ENCODE measurements around the gene SMAD6. TPM values are rescaled to one million over a fixed set of nuclear protein-coding genes. Genes with fewer than 3 reads are reported as not detected.

Gene SMAD6
- polyA plus RNA-seq, 1 of the 3 experiments (the other 2 are of a cell fraction) = 4.5 TPM

- TF ChIP-seq ELF1 (IDR thresholded peaks at IDR 0.05) (no peak), EP300 (IDR thresholded peaks at IDR 0.05; ENCODE audit: borderline replicate concordance in 1 of 2, low read depth in 1 of 2, low read length in 1 of 2) (no peak), MXI1 (IDR thresholded peaks at IDR 0.05; ENCODE audit: low read depth, low read length) (no peak), JUND (IDR thresholded peaks at IDR 0.05) (no peak), TAF1 (IDR thresholded peaks at IDR 0.05; ENCODE audit: borderline replicate concordance, low read depth, low read length) (no peak), TEAD4 (IDR thresholded peaks at IDR 0.05; ENCODE audit: borderline replicate concordance, insufficient read depth) (no peak), YY1 (IDR thresholded peaks at IDR 0.05; ENCODE audit: low read depth) (no peak)
Observed at GRCh38 chr15:66743204-66743603, 41.2 kb downstream of the SMAD6 start (continued).

GRCh38 chr15:66743703-66744536 is 41.9 kb downstream of the SMAD6 start:
- Histone ChIP-seq H2AFZ (ENCODE audit: low read depth) (no peak overlapping the region), H3K79me2 (ENCODE audit: insufficient read depth) (peaks cover 99% of the 10 kb centered on the region), H3K9me2 (no peaks in the 10 kb centered on the region), H3K4me2 (no peak overlapping the region), H3F3A (replicated peaks; ENCODE audit: insufficient read depth) (peaks cover 30% of the 10 kb centered on the region), H3K27me3 (ENCODE audit: insufficient read depth) (no peaks in the 10 kb centered on the region), H3K9ac (no peak overlapping the region), H4K20me1 (ENCODE audit: insufficient read depth) (peaks cover 81% of the 10 kb centered on the region), H3K27ac (ENCODE audit: low read depth in 2 of 2, low read length in 1 of 2) (no peak overlapping the region; a peak in 1 of 4 replicates), H3K36me3 (replicated peaks in 1 of 2; ENCODE audit: control insufficient read depth in 1 of 2, insufficient read depth in 2 of 2, low read length in 1 of 2) (no peaks in the 10 kb centered on the region), H3K4me3 (ENCODE audit: low read depth in 2 of 2, low read length in 1 of 2) (no peak overlapping the region), H3K4me1 (ENCODE audit: control insufficient read depth in 1 of 2, insufficient read depth in 2 of 2, low read depth in 1 of 2, low read length in 1 of 2) (peaks cover 11 to 40% of the 10 kb centered on the region in 2 experiments), H3K9me3 (no peaks in the 10 kb centered on the region)
- WGBS (ENCODE audit: low lambda C conversion rate) = 90% methylated on average over 15 of the region's 15 CpGs
- POLR2A ChIA-PET = no interaction called here
- no peak for DNase-seq
- no peak for TF ChIP-seq FOXM1 (IDR thresholded peaks at IDR 0.05; ENCODE audit: low read depth)
- no peak for TF ChIP-seq NFIC (IDR thresholded peaks at IDR 0.05; ENCODE audit: borderline replicate concordance)
- no peak for TF ChIP-seq JUND (IDR thresholded peaks at IDR 0.05)
- no peak for TF ChIP-seq ELF1 (IDR thresholded peaks at IDR 0.05)
- no peak for TF ChIP-seq NRF1 (IDR thresholded peaks at IDR 0.05; ENCODE audit: low read depth, low read length)
- no peak for TF ChIP-seq RXRA (IDR thresholded peaks at IDR 0.05; ENCODE audit: borderline replicate concordance, low read depth)
- TF ChIP-seq MEF2A (IDR thresholded peaks at IDR 0.05; ENCODE audit: borderline replicate concordance, low read depth) = no peak
- TF ChIP-seq MAX (IDR thresholded peaks at IDR 0.05; ENCODE audit: low read depth) = no peak
- TF ChIP-seq EZH2phosphoT487 (IDR thresholded peaks at IDR 0.05; ENCODE audit: borderline replicate concordance, low read depth) = no peak
- no peak for TF ChIP-seq CTCF (IDR thresholded peaks at IDR 0.05)
- TF ChIP-seq SMC3 (IDR thresholded peaks at IDR 0.05; ENCODE audit: low read depth, low read length) = no peak
- TF ChIP-seq YY1 (IDR thresholded peaks at IDR 0.05; ENCODE audit: low read depth) = no peak
- no peak for TF ChIP-seq MXI1 (IDR thresholded peaks at IDR 0.05; ENCODE audit: low read depth, low read length)
- no peak for TF ChIP-seq PBX3 (IDR thresholded peaks at IDR 0.05)
- no peak for TF ChIP-seq TEAD4 (IDR thresholded peaks at IDR 0.05; ENCODE audit: borderline replicate concordance, insufficient read depth)
- no peak for TF ChIP-seq IRF3 (IDR thresholded peaks at IDR 0.05; ENCODE audit: low read depth, low read length)
- no peak for TF ChIP-seq RCOR1 (IDR thresholded peaks at IDR 0.05; ENCODE audit: low read length)
- no peak for TF ChIP-seq TCF12 (IDR thresholded peaks at IDR 0.05)
- TF ChIP-seq REST (IDR thresholded peaks at IDR 0.05; ENCODE audit: low read depth, low read length) = no peak
- no peak for TF ChIP-seq CHD2 (IDR thresholded peaks at IDR 0.05; ENCODE audit: low read length, partially characterized antibody)
- CTCF ChIA-PET = interaction anchor here (0.6 to 2.1 kb wide), 8 partner anchors 30 to 1790 kb away, joined by 3 to 5 read pairs (median 4); no protein-coding TSS in a partner anchor

Data from SK-N-SH (cell line).